T-helper 1 cell treated with Interleukin-12 subunit alpha and Interleukin-12 subunit beta and Interleukin-4 antibody, amounts not matched to agents 30 ng/mL and 1 ng/mL, for 36 hours (primary cell): Measurements from ENCODE around the gene GAS6. TPM values are rescaled to one million over a fixed set of nuclear protein-coding genes. Genes with fewer than 3 reads are reported as not detected.

Experiments used
- intact Hi-C: fragments of 100-400 bp; cut with micrococcal nuclease; formaldehyde crosslinking; loops from one replicate; pipeline ENCODE4 v1.15.1; 2024
- total RNA-seq: library from RNA; stranded (reverse); gene quantifications from 2 replicates; pipeline ENCODE4 v1.2.3, GENCODE V29; 2022

The GAS6 gene
- total RNA-seq, 1 donor from 2014 or later, result 3.3 TPM

- intact Hi-C loops, result no loop called here
Measured at GRCh38 chr13:113821847-113822246, 42.0 kb downstream of the GAS6 start.

GRCh38 chr13:113820813-113821651 is 42.8 kb downstream of the GAS6 start:
- intact Hi-C loops, result no loop called here

- intact Hi-C loops, result loop anchor here (5.0 kb wide), 1 partner anchor 197 kb away; no protein-coding TSS in a partner anchor
Measured at GRCh38 chr13:113819731-113820715, 43.9 kb downstream of the GAS6 start.

- intact Hi-C loops, result loop anchor here (5.0 kb wide), 1 partner anchor 198 kb away; no protein-coding TSS in a partner anchor
Measured at GRCh38 chr13:113819341-113819730, 44.5 kb downstream of the GAS6 start.

- intact Hi-C loops, result loop anchor here (5.0 kb wide), 1 partner anchor 199 kb away; no protein-coding TSS in a partner anchor
Measured at GRCh38 chr13:113818700-113819295, 45.1 kb downstream of the GAS6 start.

GRCh38 chr13:113817860-113818691 is 45.8 kb downstream of the GAS6 start:
- intact Hi-C loops, result loop anchor here (1.0 to 5.0 kb wide), 8 partner anchors 59 to 464 kb away; partner anchors contain the start of genes CDC16 and TMEM255B

GRCh38 chr13:113816946-113817859 is 46.7 kb downstream of the GAS6 start:
- intact Hi-C loops, result loop anchor here (1.0 to 5.0 kb wide), 8 partner anchors 58 to 465 kb away; partner anchors contain the start of genes CDC16 and TMEM255B

GRCh38 chr13:113816254-113816929 is 47.5 kb downstream of the GAS6 start:
- intact Hi-C loops, result loop anchor here (2.0 to 5.0 kb wide), 4 partner anchors 58 to 418 kb away; partner anchors contain the start of genes CDC16 and TMEM255B

- intact Hi-C loops, result loop anchor here (2.0 to 5.0 kb wide), 4 partner anchors 57 to 419 kb away; partner anchors contain the start of genes CDC16 and TMEM255B
Measured at GRCh38 chr13:113815151-113816058, 48.5 kb downstream of the GAS6 start.

- intact Hi-C loops, result no loop called here
Measured at GRCh38 chr13:113814435-113814821, 49.4 kb downstream of the GAS6 start.

GRCh38 chr13:113813749-113814434 is 50.0 kb downstream of the GAS6 start:
- intact Hi-C loops, result no loop called here

GRCh38 chr13:113813070-113813748 is 50.7 kb downstream of the GAS6 start:
- intact Hi-C loops, result no loop called here

- intact Hi-C loops, result no loop called here
Measured at GRCh38 chr13:113812178-113813040, 51.5 kb downstream of the GAS6 start.

GRCh38 chr13:113811081-113811928 is 52.6 kb downstream of the GAS6 start:
- intact Hi-C loops, result no loop called here
